Right hindlimb (tissue), 1 donor: Measurements from ENCODE around the gene SNAP29.
"Not testable (repeated sequence)": the region's sequence is repeated elsewhere in the genome, so short reads cannot be mapped to it uniquely, and the experiment has no call there.

ENCODE experiments used
- DNase-seq: peaks from one replicate; pipeline ENCODE4 v3.0.0-alpha.2; 2018

The SNAP29 gene

GRCh38 chr22:20935049-20935448, 76.2 kb downstream of the SNAP29 start:
- not testable (repeated sequence) for DNase-seq

- DNase-seq, result not testable (repeated sequence)
Observed at GRCh38 chr22:20935780-20936539, 77.2 kb downstream of the SNAP29 start.

- no peak for DNase-seq
Observed at GRCh38 chr22:20937031-20937793, 78.4 kb downstream of the SNAP29 start.

GRCh38 chr22:20937794-20938671, 79.2 kb downstream of the SNAP29 start:
- no peak for DNase-seq

DNA sequence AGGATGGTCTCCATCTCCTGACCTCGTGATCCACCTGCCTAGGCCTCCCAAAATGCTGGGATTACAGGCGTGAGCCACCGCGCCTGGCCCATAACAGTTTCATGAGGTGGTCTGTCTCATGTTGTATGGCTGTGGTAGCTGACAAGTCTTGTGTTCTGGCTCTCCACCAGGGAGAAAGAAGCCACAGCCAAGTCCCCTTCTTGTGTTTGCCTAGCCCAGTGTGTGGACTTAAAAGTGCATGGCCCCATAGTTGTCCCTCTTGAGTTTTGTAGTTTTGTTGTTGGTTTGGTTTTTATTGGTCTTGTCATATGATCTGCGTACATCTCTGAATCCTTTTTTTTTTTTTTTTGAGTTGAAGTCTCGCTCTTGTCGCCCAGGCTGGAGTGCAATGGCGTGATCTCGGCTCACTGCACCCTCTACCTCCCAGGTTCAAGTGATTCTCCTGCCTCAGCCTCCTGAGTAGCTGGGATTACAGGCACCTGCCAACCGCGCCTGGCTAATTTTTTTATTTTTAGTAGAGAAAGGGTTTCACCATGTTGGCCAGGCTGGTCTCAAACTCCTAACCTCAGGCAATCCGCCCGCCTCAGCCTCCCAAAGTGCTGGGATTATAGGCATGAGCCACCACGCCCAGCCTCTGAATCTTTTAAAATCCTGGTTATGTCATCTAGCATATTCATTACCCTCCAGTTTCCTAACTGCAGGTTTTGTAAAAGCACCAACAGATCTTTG, 80.8 kb downstream of the SNAP29 start:
- not testable (repeated sequence) for DNase-seq

- no peak for DNase-seq
Observed at GRCh38 chr22:20940186-20940651, 81.4 kb downstream of the SNAP29 start.
